ENCODE data around the gene ROCK2.

- TF ChIP-seq CTCF (IDR thresholded peaks at IDR 0.05) (no peak), NRF1 (IDR thresholded peaks at IDR 0.05; ENCODE audit: low read depth, low read length) (no peak), JUND (IDR thresholded peaks at IDR 0.05) (no peak), RCOR1 (IDR thresholded peaks at IDR 0.05; ENCODE audit: low read length) (no peak), POLR2AphosphoS5 (IDR thresholded peaks at IDR 0.05; ENCODE audit: low read depth, low read length) (no peak), REST (IDR thresholded peaks at IDR 0.05; ENCODE audit: low read depth, low read length) (no peak), RAD21 (IDR thresholded peaks at IDR 0.05; ENCODE audit: low read length) (no peak), ELF1 (IDR thresholded peaks at IDR 0.05) (no peak), GABPA (IDR thresholded peaks at IDR 0.05; ENCODE audit: low read depth) (no peak), EZH2phosphoT487 (IDR thresholded peaks at IDR 0.05; ENCODE audit: borderline replicate concordance, low read depth) (no peak), RXRA (IDR thresholded peaks at IDR 0.05; ENCODE audit: borderline replicate concordance, low read depth) (no peak), FOXM1 (IDR thresholded peaks at IDR 0.05; ENCODE audit: low read depth) (no peak)
- TF ChIP-seq, protein P1, sequence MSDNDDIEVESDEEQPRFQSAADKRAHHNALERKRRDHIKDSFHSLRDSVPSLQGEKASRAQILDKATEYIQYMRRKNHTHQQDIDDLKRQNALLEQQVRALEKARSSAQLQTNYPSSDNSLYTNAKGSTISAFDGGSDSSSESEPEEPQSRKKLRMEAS (IDR thresholded peaks at IDR 0.05; ENCODE audit: low read depth): no peak
- TF ChIP-seq, protein P2, sequence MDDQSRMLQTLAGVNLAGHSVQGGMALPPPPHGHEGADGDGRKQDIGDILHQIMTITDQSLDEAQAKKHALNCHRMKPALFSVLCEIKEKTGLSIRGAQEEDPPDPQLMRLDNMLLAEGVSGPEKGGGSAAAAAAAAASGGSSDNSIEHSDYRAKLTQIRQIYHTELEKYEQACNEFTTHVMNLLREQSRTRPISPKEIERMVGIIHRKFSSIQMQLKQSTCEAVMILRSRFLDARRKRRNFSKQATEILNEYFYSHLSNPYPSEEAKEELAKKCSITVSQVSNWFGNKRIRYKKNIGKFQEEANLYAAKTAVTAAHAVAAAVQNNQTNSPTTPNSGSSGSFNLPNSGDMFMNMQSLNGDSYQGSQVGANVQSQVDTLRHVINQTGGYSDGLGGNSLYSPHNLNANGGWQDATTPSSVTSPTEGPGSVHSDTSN (IDR thresholded peaks at IDR 0.05): no peak
Measured at GRCh38 chr2:11133936-11134320, 210.5 kb downstream of the ROCK2 start.

All from SK-N-SH (cell line).